ENCODE data around the gene CYP3A7. TPM values are rescaled to one million over a fixed set of nuclear protein-coding genes. Genes with fewer than 3 reads are reported as not detected.
"Not testable (repeated sequence)": the region's sequence is repeated elsewhere in the genome, so short reads cannot be mapped to it uniquely, and the experiment has no call there.

The CYP3A7 gene
- total RNA-seq, 1 experiment from 2014 or later = not detected

GRCh38 chr7:99690918-99691317, 44.1 kb downstream of the CYP3A7 start:
- POLR2A ChIA-PET; H3K9me3 Mint-ChIP-seq (ENCODE audit: unreplicated experiment); H3K27ac Mint-ChIP-seq (ENCODE audit: low read depth, unreplicated experiment); H3K4me3 Mint-ChIP-seq (ENCODE audit: unreplicated experiment); H3K4me1 Mint-ChIP-seq (ENCODE audit: insufficient read depth, unreplicated experiment); H3K27me3 Mint-ChIP-seq (ENCODE audit: insufficient read depth, unreplicated experiment); DNase-seq (ENCODE audit: unreplicated experiment); CTCF ChIA-PET; H3K36me3 Mint-ChIP-seq (ENCODE audit: insufficient read depth, unreplicated experiment); BruUV-seq (replicated peaks); intact Hi-C loops (cut with micrococcal nuclease): not testable (repeated sequence)

DNA sequence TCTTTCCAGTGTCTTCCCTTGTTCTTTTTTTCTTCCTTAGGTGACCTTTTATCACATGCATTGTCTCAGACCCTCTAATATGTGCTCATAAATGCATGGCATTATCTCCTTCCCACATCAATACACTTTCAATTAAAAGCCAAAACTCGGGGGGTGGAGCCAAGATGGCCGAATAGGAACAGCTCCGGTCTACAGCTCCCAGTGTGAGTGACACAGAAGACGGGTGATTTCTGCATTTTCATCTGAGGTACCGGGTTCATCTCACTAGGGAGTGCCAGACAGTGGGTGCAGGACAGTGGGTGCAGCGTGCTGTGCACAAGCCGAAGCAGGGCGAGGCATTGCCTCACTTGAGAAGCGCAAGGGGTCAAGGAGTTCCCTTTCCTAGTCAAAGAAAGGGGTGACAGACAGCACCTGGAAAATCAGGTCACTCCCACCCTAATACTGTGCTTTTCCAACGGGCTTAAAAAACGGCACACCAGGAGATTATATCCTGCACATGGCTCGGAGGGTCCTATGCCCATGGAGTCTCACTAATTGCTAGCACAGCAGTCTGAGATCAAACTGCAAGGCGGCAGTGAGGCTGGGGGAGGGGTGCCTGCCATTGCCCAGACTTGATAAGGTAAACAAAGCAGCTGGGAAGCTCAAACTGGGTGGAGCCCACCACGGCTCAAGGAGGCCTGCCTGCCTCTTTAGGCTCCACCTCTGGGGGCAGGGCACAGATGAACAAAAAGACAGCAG, 49.0 kb downstream of the CYP3A7 start:
- H3K4me1 Mint-ChIP-seq (ENCODE audit: insufficient read depth, unreplicated experiment); CTCF ChIA-PET; H3K27ac Mint-ChIP-seq (ENCODE audit: low read depth, unreplicated experiment); H3K4me3 Mint-ChIP-seq (ENCODE audit: unreplicated experiment); POLR2A ChIA-PET; intact Hi-C loops (cut with micrococcal nuclease); H3K36me3 Mint-ChIP-seq (ENCODE audit: insufficient read depth, unreplicated experiment); BruUV-seq (replicated peaks); DNase-seq (ENCODE audit: unreplicated experiment); H3K27me3 Mint-ChIP-seq (ENCODE audit: insufficient read depth, unreplicated experiment): not testable (repeated sequence)
- peaks cover 14% of the 10 kb centered on the region for H3K9me3 Mint-ChIP-seq (ENCODE audit: unreplicated experiment)

- Mint-ChIP-seq H3K9me3 (ENCODE audit: unreplicated experiment) (peaks cover 21% of the 10 kb centered on the region), H3K36me3 (ENCODE audit: insufficient read depth, unreplicated experiment) (no peaks in the 10 kb centered on the region), H3K4me3 (ENCODE audit: unreplicated experiment) (no peak overlapping the region), H3K27ac (ENCODE audit: low read depth, unreplicated experiment) (no peak overlapping the region), H3K4me1 (ENCODE audit: insufficient read depth, unreplicated experiment) (no peaks in the 10 kb centered on the region), H3K27me3 (ENCODE audit: insufficient read depth, unreplicated experiment) (no peaks in the 10 kb centered on the region)
- ChIA-PET CTCF (no interaction called here), POLR2A (no interaction called here)
- DNase-seq (ENCODE audit: unreplicated experiment) = no peak
- intact Hi-C loops (cut with micrococcal nuclease) = no loop called here
- BruUV-seq (replicated peaks) = no TSS peak
- TF ChIP-seq CTCF (IDR thresholded peaks at IDR 0.05; ENCODE audit: unreplicated experiment) = no peak
These were observed 49.8 kb downstream of the CYP3A7 start for GRCh38 chr7:99685129-99685758.

- ChIA-PET POLR2A (interaction anchor here (0.9 to 2.1 kb wide), 7 partner anchors 16 to 73 kb away, joined by 3 to 11 read pairs (median 6); no protein-coding TSS in a partner anchor), CTCF (interaction anchor here (0.8 kb wide), 1 partner anchor 59 kb away, joined by 5 read pairs; no protein-coding TSS in a partner anchor)
- H3K4me1 Mint-ChIP-seq (ENCODE audit: insufficient read depth, unreplicated experiment) = peaks cover 16% of the 10 kb centered on the region
- H3K36me3 Mint-ChIP-seq (ENCODE audit: insufficient read depth, unreplicated experiment) = no peaks in the 10 kb centered on the region
- TSS peak; percentile 61 for BruUV-seq (replicated peaks)
- no peaks in the 10 kb centered on the region for H3K27me3 Mint-ChIP-seq (ENCODE audit: insufficient read depth, unreplicated experiment)
- H3K9me3 Mint-ChIP-seq (ENCODE audit: unreplicated experiment) = peaks cover 25% of the 10 kb centered on the region
- no peak for DNase-seq (ENCODE audit: unreplicated experiment)
- peak within 1 kb of the TSS; percentile 14 for H3K27ac Mint-ChIP-seq (ENCODE audit: low read depth, unreplicated experiment)
- no peak for TF ChIP-seq CTCF (IDR thresholded peaks at IDR 0.05; ENCODE audit: unreplicated experiment)
- intact Hi-C loops (cut with micrococcal nuclease) = no loop called here
- no peak within 1 kb of the TSS for H3K4me3 Mint-ChIP-seq (ENCODE audit: unreplicated experiment)
These were observed 55.4 kb downstream of the CYP3A7 start, which contains the start of gene CYP3A5 for GRCh38 chr7:99679400-99680191. Gene CYP3A5, minus strand, starts transcription at chr7:99679996. Its CDS starts 100 bp downstream, at chr7:99679896.

All from MCF 10A (cell line).